Type B pancreatic cell (in vitro differentiated cells): Measurements from ENCODE around the gene ACBD3. TPM values are rescaled to one million over a fixed set of nuclear protein-coding genes. Genes with fewer than 3 reads are reported as not detected.
A peak's percentile ranks its signal among the peaks of the same experiment; 100 is the strongest.

Source experiments
- DNase-seq: peaks from one replicate; pipeline ENCODE4 v3.0.0; 2021; ENCODE audit warnings: mixed read lengths; ENCODE audit not compliant: unreplicated experiment; ENCODE audit errors: extremely low spot score
- H3K27ac Mint-ChIP-seq: 2 replicates; pipeline ENCODE4 v1.8.0; 2021; ENCODE audit warnings: mild to moderate bottlenecking, mixed read lengths
- H3K27me3 Mint-ChIP-seq: 2 replicates; pipeline ENCODE4 v1.8.0; 2021; ENCODE audit warnings: mixed read lengths
- H3K36me3 Mint-ChIP-seq: 2 replicates; pipeline ENCODE4 v1.8.0; 2021; ENCODE audit warnings: mixed read lengths
- H3K4me1 Mint-ChIP-seq: one replicate; pipeline ENCODE4 v1.8.0; 2021; ENCODE audit warnings: mixed read lengths; ENCODE audit not compliant: unreplicated experiment
- H3K4me3 Mint-ChIP-seq: 2 replicates; pipeline ENCODE4 v1.8.0; 2021; ENCODE audit warnings: mild to moderate bottlenecking, mixed read lengths
- H3K9me3 Mint-ChIP-seq: 2 replicates; pipeline ENCODE4 v1.8.0; 2021; ENCODE audit warnings: mixed read lengths
- total RNA-seq: library from RNA; stranded (reverse); gene quantifications from 2 replicates; pipeline ENCODE4 v1.2.1, GENCODE V29; 2021; ENCODE audit warnings: low replicate concordance
- TF ChIP-seq, protein P1 (sequence below): fragments of 200-600 bp; sonication (generic); conservative IDR thresholded peaks from 2 replicates; pipeline ENCODE4 v1.5.0; 2021; ENCODE audit warnings: antibody characterized with exemption, mild to moderate bottlenecking

ACBD3 gene
- total RNA-seq, 1 donor from 2014 or later, result 37.4 TPM

DNA sequence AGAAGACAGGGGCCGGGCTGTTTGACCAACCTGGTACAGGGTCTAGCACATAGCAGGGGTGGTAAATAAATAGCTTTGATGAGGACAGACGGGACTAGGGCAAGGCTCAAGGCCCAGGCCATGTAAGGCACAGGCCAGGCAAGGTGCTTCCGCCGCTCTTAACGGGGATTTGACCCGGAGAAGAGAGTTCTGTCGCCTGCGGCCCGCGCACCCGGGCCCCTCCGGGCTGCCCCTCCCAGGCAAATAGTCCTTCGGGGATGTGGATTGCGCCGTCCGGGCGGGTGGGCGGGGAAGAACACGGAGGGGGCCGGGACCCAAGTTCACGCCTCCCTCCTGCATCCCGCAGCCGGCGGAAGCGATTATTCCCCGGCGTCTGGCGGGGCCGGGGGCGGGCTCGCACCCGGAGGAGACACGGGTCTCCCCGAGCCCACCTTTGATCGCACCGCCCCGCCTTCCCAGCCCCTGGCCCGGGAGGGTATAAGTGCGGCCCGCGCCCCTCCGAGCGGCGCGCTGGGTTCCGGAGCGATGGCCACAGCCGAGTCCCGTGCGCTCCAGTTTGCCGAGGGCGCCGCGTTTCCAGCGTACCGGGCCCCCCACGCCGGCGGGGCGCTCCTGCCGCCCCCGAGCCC lies 36.7 kb upstream of the ACBD3 start, which contains the start of gene MIXL1:
Gene MIXL1, plus strand, starts transcription at position 508 of the 629 bp plus-strand sequence. Its CDS starts 18 bp downstream, at position 526.
- no peak within 1 kb of the TSS for H3K27ac Mint-ChIP-seq
- TF ChIP-seq, protein P1, sequence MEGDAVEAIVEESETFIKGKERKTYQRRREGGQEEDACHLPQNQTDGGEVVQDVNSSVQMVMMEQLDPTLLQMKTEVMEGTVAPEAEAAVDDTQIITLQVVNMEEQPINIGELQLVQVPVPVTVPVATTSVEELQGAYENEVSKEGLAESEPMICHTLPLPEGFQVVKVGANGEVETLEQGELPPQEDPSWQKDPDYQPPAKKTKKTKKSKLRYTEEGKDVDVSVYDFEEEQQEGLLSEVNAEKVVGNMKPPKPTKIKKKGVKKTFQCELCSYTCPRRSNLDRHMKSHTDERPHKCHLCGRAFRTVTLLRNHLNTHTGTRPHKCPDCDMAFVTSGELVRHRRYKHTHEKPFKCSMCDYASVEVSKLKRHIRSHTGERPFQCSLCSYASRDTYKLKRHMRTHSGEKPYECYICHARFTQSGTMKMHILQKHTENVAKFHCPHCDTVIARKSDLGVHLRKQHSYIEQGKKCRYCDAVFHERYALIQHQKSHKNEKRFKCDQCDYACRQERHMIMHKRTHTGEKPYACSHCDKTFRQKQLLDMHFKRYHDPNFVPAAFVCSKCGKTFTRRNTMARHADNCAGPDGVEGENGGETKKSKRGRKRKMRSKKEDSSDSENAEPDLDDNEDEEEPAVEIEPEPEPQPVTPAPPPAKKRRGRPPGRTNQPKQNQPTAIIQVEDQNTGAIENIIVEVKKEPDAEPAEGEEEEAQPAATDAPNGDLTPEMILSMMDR, result no peak
- H3K4me3 Mint-ChIP-seq, result peak within 1 kb of the TSS; percentile 86
- H3K9me3 Mint-ChIP-seq, result no peaks in the 10 kb centered on the region
- no peaks in the 10 kb centered on the region for H3K36me3 Mint-ChIP-seq
- H3K27me3 Mint-ChIP-seq, result peaks cover 44% of the 10 kb centered on the region
- no peak for DNase-seq
- H3K4me1 Mint-ChIP-seq, result peaks cover 6% of the 10 kb centered on the region

DNA sequence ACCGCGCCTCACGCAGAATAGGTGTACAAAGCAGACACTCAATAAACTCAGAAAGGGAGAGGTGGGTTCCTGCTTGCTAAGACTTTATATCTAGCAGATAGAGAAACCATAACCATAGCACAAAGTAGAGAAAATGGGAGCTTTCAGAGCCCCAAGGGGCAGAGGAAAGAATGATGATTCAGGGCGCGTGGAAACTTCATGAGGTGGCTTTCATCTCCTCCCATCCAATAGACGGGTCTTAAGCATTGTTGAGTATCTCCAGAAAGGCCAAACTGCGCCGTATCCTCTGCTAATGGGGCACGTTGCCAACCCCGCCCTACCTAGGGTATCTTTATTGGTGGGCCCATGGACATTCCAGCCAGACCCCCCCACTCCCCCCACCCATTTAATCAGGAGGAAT lies 36.1 kb upstream of the ACBD3 start:
- Mint-ChIP-seq H3K9me3 (no peaks in the 10 kb centered on the region), H3K4me1 (peaks cover 7% of the 10 kb centered on the region), H3K4me3 (peak overlapping the region; percentile 77), H3K36me3 (no peaks in the 10 kb centered on the region), H3K27ac (no peak overlapping the region), H3K27me3 (peaks cover 44% of the 10 kb centered on the region)
- TF ChIP-seq, protein P1, result no peak
- DNase-seq, result no peak

DNA sequence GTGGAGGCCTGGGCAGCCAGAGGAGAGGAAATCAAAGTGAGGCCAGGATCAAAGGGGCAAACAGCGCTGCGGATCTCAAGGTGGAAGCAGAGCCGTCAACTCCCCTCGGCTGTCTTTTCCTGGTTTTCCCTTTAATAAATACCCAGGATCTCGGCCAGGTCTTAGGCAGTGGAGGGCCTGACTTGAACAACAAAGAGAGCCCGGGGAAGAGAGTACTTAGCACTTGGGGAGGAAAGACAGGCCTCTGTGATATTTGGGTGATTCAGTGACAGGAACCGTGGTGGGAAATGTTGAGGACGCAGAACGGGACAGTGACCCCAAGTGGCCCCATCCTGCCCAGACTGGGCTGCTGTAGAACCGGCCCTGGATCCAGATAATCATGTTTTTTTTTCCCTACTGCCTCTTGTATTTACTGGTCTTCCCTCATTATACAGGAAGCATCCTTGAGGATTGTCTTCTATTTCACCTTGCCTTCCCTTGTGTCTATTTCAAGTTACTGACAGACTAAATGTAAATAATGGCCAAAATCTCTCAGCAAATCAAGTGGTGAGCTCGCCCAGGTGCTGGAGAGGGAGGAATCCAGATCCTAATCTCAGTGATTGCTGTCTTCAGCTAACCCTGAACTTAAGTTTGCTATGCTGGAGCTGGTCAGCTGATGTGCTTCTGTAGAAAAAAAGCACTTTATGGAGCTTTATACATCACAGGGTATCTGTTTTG lies 34.1 kb upstream of the ACBD3 start:
- H3K9me3 Mint-ChIP-seq, result no peaks in the 10 kb centered on the region
- peaks cover 34% of the 10 kb centered on the region for H3K27me3 Mint-ChIP-seq
- H3K4me1 Mint-ChIP-seq, result peaks cover 14% of the 10 kb centered on the region
- DNase-seq, result no peak
- H3K4me3 Mint-ChIP-seq, result no peak overlapping the region
- H3K27ac Mint-ChIP-seq, result no peak overlapping the region
- TF ChIP-seq, protein P1, result no peak
- H3K36me3 Mint-ChIP-seq, result no peaks in the 10 kb centered on the region

DNA sequence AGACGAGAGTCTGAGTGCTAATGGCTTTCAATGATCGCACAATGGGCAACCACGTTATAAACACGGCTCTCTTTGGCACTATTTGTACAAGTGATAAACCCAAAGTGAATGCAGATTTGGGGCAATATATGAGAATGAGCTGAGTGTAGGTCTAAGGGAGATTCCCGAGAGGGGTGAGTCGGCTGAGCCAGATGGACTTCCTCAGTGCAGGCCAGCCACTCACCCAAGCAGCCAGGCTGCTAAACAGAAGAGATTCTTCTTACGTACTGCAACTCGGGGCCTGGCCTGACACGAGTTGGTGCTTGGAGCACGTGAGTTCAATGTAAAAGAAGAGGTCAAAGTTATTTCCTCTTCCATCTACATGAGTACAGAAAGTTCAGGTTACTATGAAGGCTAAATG lies 30.7 kb upstream of the ACBD3 start:
- no peak overlapping the region for H3K4me3 Mint-ChIP-seq
- H3K4me1 Mint-ChIP-seq, result peaks cover 14% of the 10 kb centered on the region
- TF ChIP-seq, protein P1, result no peak
- no peak overlapping the region for H3K27ac Mint-ChIP-seq
- no peak for DNase-seq
- no peaks in the 10 kb centered on the region for H3K36me3 Mint-ChIP-seq
- peaks cover 9% of the 10 kb centered on the region for H3K27me3 Mint-ChIP-seq
- no peaks in the 10 kb centered on the region for H3K9me3 Mint-ChIP-seq

DNA sequence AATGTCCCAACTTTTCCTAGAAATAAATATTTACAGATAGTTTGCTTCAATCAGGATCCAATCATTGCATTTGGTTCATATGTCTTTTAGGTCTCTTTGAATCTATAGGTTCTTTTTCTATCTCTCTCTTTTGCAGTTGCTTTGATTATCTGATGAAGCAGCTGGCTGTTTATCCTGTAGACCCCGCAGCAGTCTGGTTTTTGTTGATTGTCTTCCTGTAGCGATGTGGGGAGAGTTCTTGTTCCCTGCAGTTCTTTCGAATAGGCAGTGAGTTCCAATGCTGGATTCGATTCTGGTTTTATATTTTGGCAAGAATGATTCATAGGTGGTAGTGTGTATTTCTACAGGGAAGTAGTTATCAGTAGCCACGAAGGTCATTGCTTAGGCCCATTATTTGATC lies 29.5 kb upstream of the ACBD3 start:
- no peaks in the 10 kb centered on the region for H3K9me3 Mint-ChIP-seq
- no peak overlapping the region for H3K4me3 Mint-ChIP-seq
- H3K4me1 Mint-ChIP-seq, result peaks cover 11% of the 10 kb centered on the region
- H3K27me3 Mint-ChIP-seq, result peaks cover 4% of the 10 kb centered on the region
- no peak for DNase-seq
- TF ChIP-seq, protein P1, result no peak
- H3K36me3 Mint-ChIP-seq, result no peaks in the 10 kb centered on the region
- no peak overlapping the region for H3K27ac Mint-ChIP-seq
